GM12865 (cell line): Measurements from ENCODE around the gene IFNGR2.

Source experiments
- DNase-seq: peaks from one replicate; pipeline ENCODE4 v3.0.0; 2010; ENCODE audit warnings: low read depth
- H3K4me3 ChIP-seq: 2 replicates; pipeline ENCODE4 v1.5.1; 2011; ENCODE audit warnings: mild to moderate bottlenecking, low read depth, low read length, control low read depth
- CTCF ChIP-seq: IDR thresholded peaks from 2 replicates; pipeline ENCODE4 v1.5.1; 2011; ENCODE audit warnings: low read length, control low read depth, low read depth, inconsistent platforms; ENCODE audit not compliant: insufficient read depth; ENCODE audit errors: missing control alignments

IFNGR2 gene

DNA sequence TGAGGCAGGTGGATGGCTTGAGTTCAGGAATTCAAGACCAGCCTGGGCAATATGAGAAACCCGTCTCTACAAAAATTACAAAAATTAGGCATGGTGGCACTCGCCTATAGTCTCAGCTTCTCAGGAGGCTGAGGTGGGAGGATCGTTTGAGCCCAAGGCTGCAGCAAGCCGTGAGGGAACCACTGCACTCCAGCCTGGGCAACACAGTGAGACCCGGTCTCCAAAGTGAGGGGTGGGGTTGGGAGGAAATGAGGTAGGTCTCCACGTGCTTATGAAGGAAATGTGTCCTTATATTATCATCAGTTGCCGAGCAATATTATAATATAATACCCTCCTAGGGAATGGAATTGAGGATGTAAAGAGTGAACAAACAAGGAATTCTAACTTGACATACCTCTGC is 73.9 kb downstream of the IFNGR2 start:
- no peak overlapping the region for H3K4me3 ChIP-seq
- no peak for DNase-seq
- TF ChIP-seq CTCF: no peak

- no peak for TF ChIP-seq CTCF
- DNase-seq: no peak
- H3K4me3 ChIP-seq: peak overlapping the region; percentile 72
These were observed 75.0 kb downstream of the IFNGR2 start for GRCh38 chr21:33478182-33478581.

DNA sequence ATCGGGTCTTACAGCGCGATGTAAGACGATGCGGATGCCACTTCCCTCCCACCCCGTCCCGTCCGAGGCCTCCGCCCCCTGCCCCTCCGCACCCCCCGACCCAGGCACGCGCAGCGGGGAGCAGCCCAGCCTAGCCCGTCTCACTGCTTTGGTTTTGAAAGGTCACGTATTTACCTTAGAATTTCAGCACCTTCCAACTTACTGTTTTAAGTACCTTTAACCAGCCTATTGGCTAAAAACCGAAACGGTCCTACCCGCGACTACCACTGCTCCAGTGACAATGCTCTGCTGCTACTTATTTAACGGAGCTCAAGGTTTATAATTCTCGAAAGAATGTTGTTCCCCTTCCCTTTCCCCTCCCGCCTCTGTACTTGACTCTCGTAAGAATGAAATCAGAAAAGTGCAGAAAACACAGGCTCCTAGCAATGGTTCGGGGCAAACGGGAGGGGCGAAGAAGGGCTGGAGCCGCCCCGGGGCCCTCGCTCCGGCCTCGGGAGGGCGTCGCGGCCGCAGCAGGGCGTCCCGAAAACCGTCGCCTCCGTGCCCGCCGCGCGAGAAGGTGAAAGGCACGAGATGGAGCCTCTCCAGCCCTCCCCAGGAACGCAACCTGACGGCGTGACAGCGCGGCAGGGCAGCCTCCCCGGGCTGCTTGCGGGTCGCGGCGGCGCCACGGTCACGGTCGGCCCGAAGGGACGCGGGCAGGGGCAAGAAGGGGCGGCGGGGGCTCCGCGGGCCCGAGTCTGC is 75.9 kb downstream of the IFNGR2 start:
- peak; percentile 67 for DNase-seq

GRCh38 chr21:33479679-33480480 is 76.7 kb downstream of the IFNGR2 start, which contains the start of gene TMEM50B:
TMEM50B (minus strand) TSS chr21:33479974; CDS start chr21:33468885, 11,089 bp downstream.
- TF ChIP-seq CTCF: peak; percentile 18
- peak within 1 kb of the TSS; percentile 72 for H3K4me3 ChIP-seq
- DNase-seq: peak; percentile 98

More for the DNA sequence above, 75.9 kb downstream of the IFNGR2 start:
- H3K4me3 ChIP-seq: peak overlapping the region; percentile 72
- TF ChIP-seq CTCF: peak; percentile 23

DNA sequence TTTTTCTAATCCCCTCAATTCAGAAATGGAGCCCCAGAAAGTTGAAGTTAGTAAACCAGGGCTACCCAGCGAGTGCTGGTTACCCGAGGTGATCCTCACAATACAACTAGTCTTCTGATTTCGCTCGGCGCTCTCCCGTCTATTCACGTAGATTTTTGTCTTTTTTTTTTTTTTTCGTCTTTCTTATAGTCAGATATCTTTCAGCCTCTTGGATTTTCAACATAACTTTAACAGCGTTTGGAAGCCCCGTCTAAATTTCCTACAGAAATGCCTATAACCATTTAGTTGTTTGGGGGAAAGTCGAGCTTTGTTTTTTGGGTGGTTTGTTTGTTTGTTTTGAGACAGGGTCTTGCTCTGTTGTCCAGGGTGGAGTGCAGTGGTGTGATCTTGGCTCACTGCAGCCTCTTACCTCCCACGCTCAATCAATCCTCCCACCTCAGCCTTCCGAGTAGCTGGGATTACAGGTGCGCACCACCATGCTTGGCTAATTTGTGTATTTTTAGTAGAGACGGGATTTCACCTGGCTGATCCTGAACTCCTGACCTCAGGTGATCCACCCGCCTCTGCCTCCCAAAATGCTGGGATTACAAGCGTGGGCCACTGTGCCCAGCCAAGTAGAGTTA is 77.4 kb downstream of the IFNGR2 start:
- DNase-seq: no peak
- H3K4me3 ChIP-seq: peak overlapping the region; percentile 55
- TF ChIP-seq CTCF: no peak

DNA sequence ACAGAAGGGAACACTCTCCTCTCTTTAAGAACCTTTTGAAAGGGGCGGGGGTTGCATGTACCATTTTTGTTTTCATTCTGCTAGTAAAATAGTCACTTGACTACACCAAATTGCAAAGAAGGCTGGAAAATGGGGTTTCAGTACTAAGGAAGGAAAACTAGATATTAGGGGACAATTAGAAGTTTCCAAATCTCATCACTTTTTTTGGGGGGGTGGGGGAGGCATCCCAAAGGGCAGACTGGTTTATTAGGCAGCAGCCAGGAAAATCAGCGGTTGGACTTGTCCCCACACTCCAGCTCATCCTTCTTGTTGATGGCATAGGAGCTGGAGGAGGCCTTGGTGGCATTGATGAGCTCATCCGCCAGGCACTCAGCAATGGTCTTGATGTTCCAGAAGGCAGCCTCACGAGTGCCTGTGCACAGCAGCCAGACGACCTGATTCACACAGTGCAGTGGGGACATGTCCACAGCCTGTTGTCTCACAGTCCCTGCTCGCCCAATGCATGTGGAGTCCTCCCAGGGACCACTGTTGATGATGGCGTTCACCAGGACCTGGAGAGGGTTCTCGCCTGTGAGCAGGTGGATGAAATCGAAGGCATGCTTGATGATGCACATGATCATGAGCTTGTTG is 78.2 kb downstream of the IFNGR2 start:
- DNase-seq: peak; percentile 3
- H3K4me3 ChIP-seq: no peak overlapping the region

More for the DNA sequence above, 78.2 kb downstream of the IFNGR2 start:
- TF ChIP-seq CTCF: no peak
